Measurements from ENCODE around the gene AGER. TPM values are rescaled to one million over a fixed set of nuclear protein-coding genes. Genes with fewer than 3 reads are reported as not detected.

Gene AGER
- total RNA-seq, 6 donors from 2014 or later: 543 to 2,806 (median 1,294) TPM

DNA sequence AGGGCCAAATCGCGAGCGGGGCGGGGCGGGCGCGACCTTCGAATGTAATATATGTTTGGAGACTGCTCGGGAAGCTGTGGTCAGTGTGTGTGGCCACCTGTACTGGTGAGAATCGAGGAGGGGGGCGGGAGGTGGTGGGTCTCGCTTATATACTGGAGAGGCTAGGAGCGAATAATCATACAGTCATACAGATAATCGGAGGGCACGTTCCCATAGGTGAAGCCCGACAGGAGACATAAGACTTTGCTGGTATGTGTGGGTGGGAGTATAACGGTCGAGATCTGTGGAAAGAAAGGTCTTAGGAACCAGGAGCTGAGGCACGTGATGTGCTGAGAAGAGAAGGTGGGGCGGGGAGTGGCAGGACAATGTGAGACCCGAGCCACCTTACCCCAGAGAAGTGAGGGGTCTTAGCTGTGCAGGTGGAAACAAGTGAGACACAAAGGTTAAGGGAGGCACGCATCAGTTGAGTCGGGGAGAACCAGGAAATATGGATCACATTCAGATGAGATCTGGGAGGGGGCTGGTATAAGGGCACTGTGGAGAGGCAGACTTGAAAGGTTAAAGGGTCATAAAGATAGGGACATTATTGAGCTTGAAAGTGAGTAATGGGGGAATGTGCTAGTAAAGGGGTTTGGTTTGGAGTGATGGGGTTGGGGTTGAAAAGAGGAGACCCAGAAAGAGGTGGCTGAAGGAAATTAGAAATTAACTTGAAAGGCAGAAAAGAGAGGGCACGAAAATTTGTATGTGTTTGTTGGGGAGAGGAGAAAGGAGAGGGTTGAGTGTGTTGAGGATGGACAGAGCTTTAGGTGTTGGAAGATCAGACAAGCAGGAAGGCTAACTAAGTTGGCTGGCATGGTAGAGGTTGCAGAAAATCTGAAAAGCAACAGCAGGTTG lies 5.3 kb downstream of the AGER start:
- 2% methylated on average over 24 of the region's 24 CpGs for WGBS, 2 donors
- ATAC-seq (ENCODE audit: low FRiP score in 2 of 2): no peak

DNA sequence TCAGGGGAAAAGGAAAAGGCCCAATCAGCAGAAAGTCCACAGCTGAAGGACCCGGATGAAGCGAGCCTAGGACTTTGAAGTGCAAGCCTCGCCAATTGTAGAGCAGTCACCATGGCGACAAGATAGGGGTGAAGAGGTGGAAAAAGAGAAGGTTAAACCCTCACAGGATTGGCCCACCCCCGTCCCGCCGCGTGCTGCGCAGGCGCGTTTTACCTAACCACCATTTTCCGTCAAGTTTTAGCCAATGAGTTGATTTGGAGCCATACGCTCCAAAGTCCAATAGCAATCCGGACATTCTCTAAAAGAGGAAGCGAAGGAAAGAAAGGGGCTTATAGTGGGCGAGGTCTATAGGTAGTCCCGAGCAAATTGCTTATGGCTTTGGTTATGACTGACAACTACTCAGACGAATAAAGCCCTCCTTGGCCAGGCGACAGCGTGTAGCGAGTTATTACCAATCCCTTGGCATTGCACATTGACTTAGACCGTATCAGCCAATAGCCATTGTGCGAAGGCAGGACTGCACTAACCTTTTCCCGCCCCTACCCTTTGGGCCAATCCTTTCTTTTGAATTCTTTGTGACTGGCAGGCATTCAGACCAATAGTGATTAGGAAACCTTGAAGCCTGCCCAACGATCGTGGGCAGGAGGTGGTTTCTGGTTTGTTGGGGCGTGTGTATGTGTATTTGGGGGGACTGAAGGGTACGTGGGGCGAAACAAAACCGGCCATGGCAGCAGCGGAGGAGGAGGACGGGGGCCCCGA lies 6.1 kb downstream of the AGER start, which contains the start of gene RNF5:
Gene RNF5 (plus strand): TSS at position 618 of the 759 bp plus-strand sequence. CDS start 107 bp downstream, at position 725.
- ATAC-seq (ENCODE audit: low FRiP score in 2 of 2) (peak; percentile 89 to 95), DNase-seq (peak; percentile 97)
- peaks cover 34 to 60% (median 50%) of the 10 kb centered on the region in 4 donors for H3K4me1 ChIP-seq
- 0 to 1% methylated on average over 31 to 33 of the region's 33 CpGs for WGBS, 2 donors
- peaks cover 7 to 33% (median 20%) of the 10 kb centered on the region in 4 donors for H3K36me3 ChIP-seq
- TF ChIP-seq EP300 (IDR thresholded peaks at IDR 0.05) (no peak), POLR2A (IDR thresholded peaks at IDR 0.05) (peak in 2 of 4 donors; percentile 33 to 41), POLR2AphosphoS5 (IDR thresholded peaks at IDR 0.05) (peak; percentile 42 to 66)
- H3K4me3 ChIP-seq: peak within 1 kb of the TSS; percentile 27 to 81 (median 70)
- no peaks in the 10 kb centered on the region for H3K9me3 ChIP-seq
- peak within 1 kb of the TSS; percentile 89 to 98 (median 96) for H3K27ac ChIP-seq
- H3K27me3 ChIP-seq: no peaks in the 10 kb centered on the region

More for the DNA sequence above, 5.3 kb downstream of the AGER start:
- H3K27me3 ChIP-seq: no peaks in the 10 kb centered on the region
- H3K4me3 ChIP-seq: peak overlapping the region; percentile 27 to 81 (median 70)
- DNase-seq: peak in 1 of 2 donors; percentile 94
- TF ChIP-seq POLR2AphosphoS5 (IDR thresholded peaks at IDR 0.05): no peak
- TF ChIP-seq EP300 (IDR thresholded peaks at IDR 0.05): no peak
- TF ChIP-seq, protein P1, sequence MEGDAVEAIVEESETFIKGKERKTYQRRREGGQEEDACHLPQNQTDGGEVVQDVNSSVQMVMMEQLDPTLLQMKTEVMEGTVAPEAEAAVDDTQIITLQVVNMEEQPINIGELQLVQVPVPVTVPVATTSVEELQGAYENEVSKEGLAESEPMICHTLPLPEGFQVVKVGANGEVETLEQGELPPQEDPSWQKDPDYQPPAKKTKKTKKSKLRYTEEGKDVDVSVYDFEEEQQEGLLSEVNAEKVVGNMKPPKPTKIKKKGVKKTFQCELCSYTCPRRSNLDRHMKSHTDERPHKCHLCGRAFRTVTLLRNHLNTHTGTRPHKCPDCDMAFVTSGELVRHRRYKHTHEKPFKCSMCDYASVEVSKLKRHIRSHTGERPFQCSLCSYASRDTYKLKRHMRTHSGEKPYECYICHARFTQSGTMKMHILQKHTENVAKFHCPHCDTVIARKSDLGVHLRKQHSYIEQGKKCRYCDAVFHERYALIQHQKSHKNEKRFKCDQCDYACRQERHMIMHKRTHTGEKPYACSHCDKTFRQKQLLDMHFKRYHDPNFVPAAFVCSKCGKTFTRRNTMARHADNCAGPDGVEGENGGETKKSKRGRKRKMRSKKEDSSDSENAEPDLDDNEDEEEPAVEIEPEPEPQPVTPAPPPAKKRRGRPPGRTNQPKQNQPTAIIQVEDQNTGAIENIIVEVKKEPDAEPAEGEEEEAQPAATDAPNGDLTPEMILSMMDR (IDR thresholded peaks at IDR 0.05): no peak
- no peak for TF ChIP-seq POLR2A (IDR thresholded peaks at IDR 0.05)
- peaks cover 38 to 60% (median 51%) of the 10 kb centered on the region in 4 donors for H3K4me1 ChIP-seq
- peak overlapping the region; percentile 89 to 98 (median 96) for H3K27ac ChIP-seq
- H3K36me3 ChIP-seq: peaks cover 7 to 36% (median 22%) of the 10 kb centered on the region in 4 donors
- H3K9me3 ChIP-seq: no peaks in the 10 kb centered on the region

DNA sequence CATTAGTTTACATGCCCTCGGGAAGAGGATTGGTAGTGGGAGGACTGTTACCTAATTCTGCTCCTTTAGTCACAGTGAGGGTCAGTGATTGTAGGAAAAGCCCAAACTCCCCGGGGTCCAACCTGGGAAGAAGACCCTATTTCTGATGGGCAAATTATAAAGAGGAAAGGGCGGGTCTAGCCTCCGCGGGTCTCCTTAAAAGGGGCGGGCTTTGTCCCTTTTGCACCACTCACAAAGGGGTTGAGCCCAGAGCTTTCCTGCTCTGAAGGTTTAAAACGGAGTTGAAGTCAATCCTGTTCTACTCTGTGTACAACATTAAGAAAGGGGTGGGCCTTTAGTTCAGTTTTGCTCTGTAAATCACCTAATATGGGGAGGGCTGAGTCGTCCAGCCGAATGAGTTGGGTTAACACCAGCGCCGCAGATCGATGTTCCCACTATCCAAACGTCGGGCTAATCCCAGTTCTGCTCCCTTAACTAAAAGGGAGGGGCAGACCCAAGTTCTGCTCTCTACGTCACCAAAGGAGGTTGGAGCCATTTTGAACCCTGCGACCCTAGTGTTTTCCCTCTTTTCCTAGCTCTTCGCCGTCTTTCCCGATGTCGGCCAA lies 6.8 kb downstream of the AGER start:
- Histone ChIP-seq H3K4me3 (peak overlapping the region in 3 of 4 donors; percentile 61 to 81 (median 80)), H3K36me3 (peaks cover 7 to 26% (median 17%) of the 10 kb centered on the region in 4 donors), H3K27ac (peak overlapping the region; percentile 89 to 98 (median 96)), H3K4me1 (peaks cover 37 to 63% (median 51%) of the 10 kb centered on the region in 4 donors), H3K9me3 (no peaks in the 10 kb centered on the region), H3K27me3 (no peaks in the 10 kb centered on the region)
- DNase-seq (peak in 1 of 2 donors; percentile 47), ATAC-seq (ENCODE audit: low FRiP score in 2 of 2) (peak; percentile 44 to 60)
- 0 to 2% methylated on average over 20 of the region's 20 CpGs for WGBS, 2 donors
- TF ChIP-seq EP300 (IDR thresholded peaks at IDR 0.05) (no peak), POLR2A (IDR thresholded peaks at IDR 0.05) (peak in 3 of 4 donors; percentile 21 to 43 (median 24))

DNA sequence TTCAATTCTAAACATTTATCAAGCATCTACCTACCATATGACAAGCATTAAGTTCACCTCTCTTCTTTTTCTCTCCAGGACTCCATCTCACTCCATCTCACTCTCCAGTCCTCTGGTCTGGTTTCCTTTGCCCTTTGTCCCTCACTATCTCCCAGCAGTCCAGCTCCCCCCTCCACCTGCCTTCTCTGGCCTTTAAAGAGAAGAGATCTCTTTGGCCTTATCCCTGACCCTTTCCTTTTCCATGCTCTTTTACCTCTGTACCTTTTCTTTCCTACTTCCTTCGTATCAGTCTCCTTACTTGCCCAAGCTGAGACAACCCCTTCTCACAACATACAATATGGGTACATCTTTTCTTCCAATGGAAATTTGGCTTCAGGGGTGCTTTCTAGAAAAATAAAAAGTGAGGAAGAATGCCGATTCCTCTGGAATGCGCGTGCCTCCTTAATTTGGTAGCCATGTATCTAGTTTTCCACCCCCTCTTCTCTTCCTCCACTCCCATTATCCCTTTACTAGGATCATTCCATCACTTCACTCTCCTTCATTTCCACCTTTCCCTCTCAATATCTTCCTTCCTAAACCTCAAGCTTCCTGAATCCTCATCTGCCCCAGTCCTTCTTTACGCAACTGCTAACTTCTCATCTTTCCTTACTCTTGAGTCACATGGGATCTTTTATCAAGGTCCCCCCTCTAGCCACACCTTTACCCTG lies 7.4 kb downstream of the AGER start:
- WGBS, 2 donors: 31 to 37% methylated on average over 5 of the region's 5 CpGs
- no peak for DNase-seq
- H3K4me3 ChIP-seq: peak overlapping the region in 3 of 4 donors; percentile 80 to 86 (median 81)
- no peak for TF ChIP-seq POLR2AphosphoS5 (IDR thresholded peaks at IDR 0.05)
- TF ChIP-seq, protein P1 (IDR thresholded peaks at IDR 0.05): no peak
- no peak for TF ChIP-seq EP300 (IDR thresholded peaks at IDR 0.05)
- no peak for TF ChIP-seq POLR2A (IDR thresholded peaks at IDR 0.05)
- no peaks in the 10 kb centered on the region for H3K9me3 ChIP-seq
- peaks cover 37 to 57% (median 46%) of the 10 kb centered on the region in 4 donors for H3K4me1 ChIP-seq
- peak overlapping the region; percentile 89 to 98 (median 96) for H3K27ac ChIP-seq
- peak in 1 of 2 donors; percentile 0 for ATAC-seq (ENCODE audit: low FRiP score in 2 of 2)
- peaks cover 7 to 20% (median 13%) of the 10 kb centered on the region in 4 donors for H3K36me3 ChIP-seq
- no peaks in the 10 kb centered on the region for H3K27me3 ChIP-seq

All from upper lobe of left lung (tissue), 6 donors.